Naive thymus-derived CD4-positive, alpha-beta T cell (primary cell): ENCODE results near the gene OR4Q2. TPM values are rescaled to one million over a fixed set of nuclear protein-coding genes. Genes with fewer than 3 reads are reported as not detected.
"Not testable (repeated sequence)": the region's sequence is repeated elsewhere in the genome, so short reads cannot be mapped to it uniquely, and the experiment has no call there.

Experiments
- ATAC-seq: fragments of 150-1000 bp; cut with Tn5 transposase; 2 replicates; pipeline ENCODE4 v1.10.0; 2021; ENCODE audit warnings: mild to moderate bottlenecking, moderate library complexity
- CTCF ChIA-PET: fragments of 350-600 bp; sonication (Branson Sonifier 250); formaldehyde crosslinking; loops from one replicate; lab custom pipeline; 2021; ENCODE audit warnings: antibody characterized with exemption; lab: Charles Lee
- POLR2A ChIA-PET: fragments of 350-600 bp; sonication (Branson Sonifier 250); formaldehyde crosslinking; loops from one replicate; lab custom pipeline; 2021; ENCODE audit warnings: antibody characterized with exemption, inconsistent platforms; lab: Charles Lee
- DNase-seq, 9 donors: peaks; one replicate each; pipeline versions ENCODE4 v3.0.0 to v3.0.0-alpha.2; 2020 to 2022; ENCODE audit warnings: mixed read lengths in 1 of 9
- H3K27ac ChIP-seq: one replicate; pipeline ENCODE4 v1.7.0; 2013; ENCODE audit warnings: mild to moderate bottlenecking, low read depth, low read length, moderate library complexity
- H3K27me3 ChIP-seq, 2 donors: one replicate each; pipeline ENCODE4 v1.7.0; 2013; ENCODE audit warnings: low read length in 2 of 2, mild to moderate bottlenecking in 2 of 2, moderate library complexity in 2 of 2; ENCODE audit not compliant: control insufficient read depth in 2 of 2, insufficient read depth in 2 of 2
- H3K36me3 ChIP-seq, 3 experiments: 1 replicate in 2 of 3; 2 replicates in 1 of 3; pipeline ENCODE4 v1.7.0; 2013; ENCODE audit warnings: low read length in 3 of 3, mild to moderate bottlenecking in 3 of 3, moderate library complexity in 1 of 3; ENCODE audit not compliant: insufficient read depth in 3 of 3, control insufficient read depth in 2 of 3
- H3K4me1 ChIP-seq, 2 donors: one replicate each; pipeline ENCODE4 v1.7.0; 2013; ENCODE audit warnings: low read length in 2 of 2, mild to moderate bottlenecking in 2 of 2, moderate library complexity in 1 of 2; ENCODE audit not compliant: control insufficient read depth in 2 of 2, insufficient read depth in 2 of 2
- H3K4me3 ChIP-seq: 2 replicates; pipeline ENCODE4 v1.7.0; 2013; ENCODE audit warnings: mild to moderate bottlenecking, low read length
- H3K9me3 ChIP-seq, 3 experiments: 1 replicate in 2 of 3; 2 replicates in 1 of 3; pipeline ENCODE4 v1.7.0; 2013; ENCODE audit warnings: low read length in 3 of 3; ENCODE audit not compliant: control insufficient read depth in 2 of 3
- H3K27ac Mint-ChIP-seq, 9 donors: one replicate each; pipeline ENCODE4 v1.8.0; 2020 to 2022; ENCODE audit warnings: mixed read lengths in 9 of 9, mild to moderate bottlenecking in 8 of 9, moderate library complexity in 5 of 9, inconsistent platforms in 2 of 9
- H3K27me3 Mint-ChIP-seq, 5 donors: one replicate each; pipeline ENCODE4 v1.8.0; 2021 to 2022; ENCODE audit warnings: mixed read lengths in 5 of 5, mild to moderate bottlenecking in 1 of 5
- H3K36me3 Mint-ChIP-seq, 5 donors: one replicate each; pipeline ENCODE4 v1.8.0; 2020 to 2022; ENCODE audit warnings: mixed read lengths in 5 of 5, mild to moderate bottlenecking in 3 of 5, inconsistent platforms in 1 of 5
- H3K4me1 Mint-ChIP-seq, 7 donors: one replicate each; pipeline ENCODE4 v1.8.0; 2020 to 2022; ENCODE audit warnings: mixed read lengths in 7 of 7, mild to moderate bottlenecking in 3 of 7, inconsistent platforms in 1 of 7
- H3K4me3 Mint-ChIP-seq, 10 donors: one replicate each; pipeline ENCODE4 v1.8.0; 2020 to 2022; ENCODE audit warnings: mild to moderate bottlenecking in 10 of 10, mixed read lengths in 10 of 10, moderate library complexity in 6 of 10, inconsistent platforms in 2 of 10
- H3K9me3 Mint-ChIP-seq, 11 donors: one replicate each; pipeline ENCODE4 v1.8.0; 2020 to 2022; ENCODE audit warnings: mixed read lengths in 11 of 11, mild to moderate bottlenecking in 4 of 11, inconsistent platforms in 1 of 11, moderate library complexity in 1 of 11
- intact Hi-C, 2 donors: fragments of 100-400 bp; cut with micrococcal nuclease; formaldehyde crosslinking; loops; one replicate each; pipeline ENCODE4 v1.15.1; 2023
- polyA plus RNA-seq, 2 donors: library from polyadenylated mRNA; unstranded; fragments of 300-500 nt; fragmentation: Illumina TruSeq; gene quantifications; one replicate each; pipeline ENCODE4 v1.2.3, GENCODE V29; 2021
- total RNA-seq, 6 experiments: library from RNA in 5 of 6; stranded (reverse) in 5 of 6; gene quantifications; 1 replicate in 5 of 6; 2 replicates in 1 of 6; pipeline ENCODE4 v1.2.3 and lab custom pipeline; 2021 to 2026

The OR4Q2 gene
- total RNA-seq = not detected
- not detected for polyA plus RNA-seq
- total RNA-seq (lab: John Stamatoyannopoulos, UW) = not detected

GRCh38 chr14:20001863-20002262, at the start of gene OR4Q2:
Gene OR4Q2, plus strand, starts transcription at chr14:20002163.
- no peaks in the 10 kb centered on the region for H3K27me3 ChIP-seq
- peaks cover 0 to 8% (median 2%) of the 10 kb centered on the region in 11 donors for H3K9me3 Mint-ChIP-seq
- H3K4me1 ChIP-seq = no peaks in the 10 kb centered on the region
- H3K4me3 ChIP-seq = no peak within 1 kb of the TSS
- CTCF ChIA-PET = no interaction called here
- intact Hi-C loops = no loop called here
- peak within 1 kb of the TSS in 1 of 9 donors; percentile 9 for H3K27ac Mint-ChIP-seq
- no peak within 1 kb of the TSS for H3K4me3 Mint-ChIP-seq
- POLR2A ChIA-PET = no interaction called here
- no peak within 1 kb of the TSS for H3K27ac ChIP-seq
- DNase-seq (no peak), ATAC-seq (no peak)
- H3K36me3 Mint-ChIP-seq = peaks cover 0 to 3% (median 0%) of the 10 kb centered on the region in 5 donors
- H3K4me1 Mint-ChIP-seq = no peaks in the 10 kb centered on the region
- H3K9me3 ChIP-seq = no peaks in the 10 kb centered on the region
- H3K27me3 Mint-ChIP-seq = peaks cover 0 to 5% (median 0%) of the 10 kb centered on the region in 5 donors
- no peaks in the 10 kb centered on the region for H3K36me3 ChIP-seq

- DNase-seq, ATAC-seq, H3K36me3 Mint-ChIP-seq, H3K27me3 Mint-ChIP-seq, intact Hi-C loops, H3K9me3 ChIP-seq, H3K4me3 ChIP-seq, H3K27ac ChIP-seq, POLR2A ChIA-PET, H3K36me3 ChIP-seq, CTCF ChIA-PET, H3K27me3 ChIP-seq: not testable (repeated sequence)
- H3K4me1 ChIP-seq = peaks cover 0 to 12% of the 10 kb centered on the region in 2 donors
- H3K4me3 Mint-ChIP-seq = peak overlapping the region in 3 of 10 donors; percentile 27 to 48 (median 35)
- peak overlapping the region in 1 of 9 donors; percentile 30 for H3K27ac Mint-ChIP-seq
- peaks cover 2 to 50% (median 33%) of the 10 kb centered on the region in 7 donors for H3K4me1 Mint-ChIP-seq
- H3K9me3 Mint-ChIP-seq = peaks cover 0 to 26% (median 7%) of the 10 kb centered on the region in 11 donors
These were observed 32.2 kb upstream of the OR4Q2 start for GRCh38 chr14:19969735-19970134.

GRCh38 chr14:19974844-19975243, 27.1 kb upstream of the OR4Q2 start:
- Mint-ChIP-seq H3K4me3 (peak overlapping the region in 9 of 10 donors; percentile 42 to 65 (median 60)), H3K9me3 (peaks cover 0 to 18% (median 5%) of the 10 kb centered on the region in 11 donors), H3K36me3 (peaks cover 0 to 7% (median 3%) of the 10 kb centered on the region in 5 donors), H3K4me1 (peaks cover 6 to 55% (median 39%) of the 10 kb centered on the region in 7 donors), H3K27ac (peak overlapping the region in 8 of 9 donors; percentile 39 to 92 (median 80)), H3K27me3 (no peaks in the 10 kb centered on the region)
- intact Hi-C loops = loop anchor here in 1 of 2 donors (2.0 kb wide), 1 partner anchor 22 kb away; no protein-coding TSS in a partner anchor
- Histone ChIP-seq H3K4me1 (peaks cover 7 to 24% of the 10 kb centered on the region in 2 donors), H3K36me3 (no peaks in the 10 kb centered on the region), H3K4me3 (no peak overlapping the region), H3K27ac (no peak overlapping the region), H3K9me3 (no peaks in the 10 kb centered on the region), H3K27me3 (no peaks in the 10 kb centered on the region)
- ChIA-PET CTCF (no interaction called here), POLR2A (no interaction called here)
- DNase-seq (peak in 7 of 9 donors; percentile 43 to 80 (median 74)), ATAC-seq (peak; percentile 97)

- intact Hi-C loops = loop anchor here in 1 of 2 donors (2.0 kb wide), 1 partner anchor 22 kb away; no protein-coding TSS in a partner anchor
- no peaks in the 10 kb centered on the region for H3K9me3 ChIP-seq
- Mint-ChIP-seq H3K4me3 (peak within 1 kb of the TSS in 9 of 10 donors; percentile 42 to 65 (median 60)), H3K9me3 (peaks cover 1 to 21% (median 7%) of the 10 kb centered on the region in 11 donors), H3K27me3 (no peaks in the 10 kb centered on the region), H3K36me3 (peaks cover 0 to 7% (median 3%) of the 10 kb centered on the region in 5 donors), H3K4me1 (peaks cover 6 to 56% (median 43%) of the 10 kb centered on the region in 7 donors), H3K27ac (peak within 1 kb of the TSS; percentile 34 to 92 (median 80))
- H3K4me1 ChIP-seq = peaks cover 7 to 24% of the 10 kb centered on the region in 2 donors
- DNase-seq = no peak
- no peak within 1 kb of the TSS for H3K27ac ChIP-seq
- POLR2A ChIA-PET = no interaction called here
- CTCF ChIA-PET = no interaction called here
- H3K4me3 ChIP-seq = no peak within 1 kb of the TSS
- no peaks in the 10 kb centered on the region for H3K27me3 ChIP-seq
- ATAC-seq = no peak
- no peaks in the 10 kb centered on the region for H3K36me3 ChIP-seq
These were observed 26.7 kb upstream of the OR4Q2 start, which contains the start of gene OR4K15 for GRCh38 chr14:19975291-19975690. Gene OR4K15, plus strand, starts transcription at chr14:19975591. Its CDS starts 0 bp downstream, at chr14:19975591.

GRCh38 chr14:19993438-19993837, 8.5 kb upstream of the OR4Q2 start:
- CTCF ChIA-PET = no interaction called here

GRCh38 chr14:20002319-20002718, 356 bp downstream of the OR4Q2 start:
- H3K36me3 ChIP-seq = no peaks in the 10 kb centered on the region
- H3K27me3 ChIP-seq = no peaks in the 10 kb centered on the region
- H3K27ac ChIP-seq = no peak overlapping the region
- H3K4me1 ChIP-seq = no peaks in the 10 kb centered on the region
- no peak overlapping the region for H3K27ac Mint-ChIP-seq
- ChIA-PET POLR2A (no interaction called here), CTCF (no interaction called here)
- peaks cover 0 to 5% (median 0%) of the 10 kb centered on the region in 5 donors for H3K27me3 Mint-ChIP-seq
- intact Hi-C loops = no loop called here
- no peak overlapping the region for H3K4me3 Mint-ChIP-seq
- peaks cover 0 to 3% (median 0%) of the 10 kb centered on the region in 5 donors for H3K36me3 Mint-ChIP-seq
- H3K9me3 Mint-ChIP-seq = peaks cover 0 to 12% (median 2%) of the 10 kb centered on the region in 11 donors
- DNase-seq (no peak), ATAC-seq (peak; percentile 31)
- H3K4me3 ChIP-seq = no peak overlapping the region
- no peaks in the 10 kb centered on the region for H3K4me1 Mint-ChIP-seq
- no peaks in the 10 kb centered on the region for H3K9me3 ChIP-seq

More at GRCh38 chr14:19993438-19993837, 8.5 kb upstream of the OR4Q2 start:
- H3K4me3 ChIP-seq = no peak overlapping the region
- H3K36me3 Mint-ChIP-seq = peaks cover 0 to 9% (median 4%) of the 10 kb centered on the region in 5 donors
- no peaks in the 10 kb centered on the region for H3K36me3 ChIP-seq
- no peaks in the 10 kb centered on the region for H3K27me3 Mint-ChIP-seq
- H3K27ac Mint-ChIP-seq = no peak overlapping the region
- H3K4me1 ChIP-seq = no peaks in the 10 kb centered on the region
- no peak for DNase-seq
- POLR2A ChIA-PET = no interaction called here
- H3K9me3 Mint-ChIP-seq = peaks cover 2 to 27% (median 8%) of the 10 kb centered on the region in 11 donors
- H3K9me3 ChIP-seq = no peaks in the 10 kb centered on the region
- H3K4me1 Mint-ChIP-seq = peaks cover 0 to 8% (median 0%) of the 10 kb centered on the region in 7 donors
- intact Hi-C loops = loop anchor here in 1 of 2 donors (5.0 kb wide), 1 partner anchor 101 kb away; no protein-coding TSS in a partner anchor
- H3K4me3 Mint-ChIP-seq = no peak overlapping the region
- no peak overlapping the region for H3K27ac ChIP-seq
- ATAC-seq = no peak
- H3K27me3 ChIP-seq = no peaks in the 10 kb centered on the region
